ENCODE data around the gene ZBTB17. TPM values are rescaled to one million over a fixed set of nuclear protein-coding genes. Genes with fewer than 3 reads are reported as not detected.

The ZBTB17 gene
- total and polyA plus RNA-seq, 2 of the 8 experiments (the other 6 are each of a cell fraction or from before 2014, with no cell fraction given) = 24.7 to 36.2 TPM

- TF ChIP-seq GTF2F1 (IDR thresholded peaks at IDR 0.05; ENCODE audit: borderline replicate concordance, low read depth, low read length) (no peak), SRF (IDR thresholded peaks at IDR 0.05; ENCODE audit: low read depth, low read length) (no peak), NANOG (IDR thresholded peaks at IDR 0.05; ENCODE audit: insufficient read depth, low read depth, low read length, poor library complexity, severe bottlenecking) (no peak)
These were observed 21.6 kb downstream of the ZBTB17 start (continued) for GRCh38 chr1:15954316-15954715.

Data from H1 (cell line).